Measurements from ENCODE around the gene ALPK3.
A peak's percentile ranks its signal among the peaks of the same experiment; 100 is the strongest.

Gene ALPK3

DNA sequence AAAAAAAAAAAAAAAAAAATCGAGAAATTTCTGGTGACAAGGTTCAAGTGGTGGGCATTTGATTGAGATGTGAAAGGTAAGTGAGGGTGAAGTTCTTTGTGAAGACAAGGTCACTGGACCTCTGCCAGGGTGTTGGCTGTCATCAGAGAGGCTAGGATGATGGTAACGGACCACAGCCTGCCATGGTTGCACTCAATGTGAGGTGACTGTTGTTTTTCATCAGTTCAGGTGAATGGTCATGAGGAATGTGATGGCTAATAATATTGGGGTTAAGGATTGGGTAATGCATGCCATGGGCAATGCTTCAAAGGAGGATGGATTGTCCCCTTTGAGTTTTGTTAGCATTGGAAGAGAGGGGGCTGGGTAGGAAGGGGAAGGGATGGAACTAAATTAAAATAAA is 4.3 kb upstream of the ALPK3 start:
- WGBS, 2 experiments (ENCODE audit: insufficient coverage in 2 of 2), result 100% methylated on average over 1 to 2 of the region's 2 CpGs
- Histone ChIP-seq H3K9me3 (ENCODE audit: control insufficient read depth, low read length) (no peaks in the 10 kb centered on the region), H3K4me1 (ENCODE audit: control insufficient read depth, insufficient read depth, low read length, poor library complexity, severe bottlenecking) (peaks cover 5% of the 10 kb centered on the region), H3K4me3 (ENCODE audit: extremely low read depth, insufficient read depth, low read length, poor library complexity, severe bottlenecking) (no peak overlapping the region), H3K27ac (ENCODE audit: low read depth, low read length, severe bottlenecking) (no peak overlapping the region), H3K36me3 (ENCODE audit: control insufficient read depth, insufficient read depth, low read length) (peaks cover 9% of the 10 kb centered on the region)

DNA sequence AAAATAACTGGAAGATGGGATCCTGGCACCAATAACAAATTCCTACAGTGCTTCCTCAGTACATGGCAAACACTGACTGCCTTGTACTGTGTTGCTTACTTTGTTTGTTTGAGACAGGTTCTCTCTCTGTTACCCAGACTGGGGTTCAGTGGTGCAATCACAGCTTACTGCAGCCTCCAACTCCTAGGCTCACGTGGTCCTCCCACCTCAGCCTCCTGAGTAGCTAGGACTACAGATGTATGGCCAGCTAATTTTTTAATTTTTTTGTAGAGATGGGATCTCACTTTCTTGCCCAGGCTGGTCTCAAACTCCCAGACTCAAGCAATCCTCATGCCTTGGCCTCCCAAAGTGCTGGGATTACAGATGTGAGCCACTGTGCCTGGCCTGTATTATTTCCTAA is 3.7 kb upstream of the ALPK3 start:
- Histone ChIP-seq H3K9me3 (ENCODE audit: control insufficient read depth, low read length) (no peaks in the 10 kb centered on the region), H3K4me1 (ENCODE audit: control insufficient read depth, insufficient read depth, low read length, poor library complexity, severe bottlenecking) (peaks cover 10% of the 10 kb centered on the region), H3K4me3 (ENCODE audit: extremely low read depth, insufficient read depth, low read length, poor library complexity, severe bottlenecking) (no peak overlapping the region), H3K27ac (ENCODE audit: low read depth, low read length, severe bottlenecking) (no peak overlapping the region), H3K36me3 (ENCODE audit: control insufficient read depth, insufficient read depth, low read length) (peaks cover 6% of the 10 kb centered on the region)
- 100% methylated on average over 1 of the region's 1 CpG; no CpG with 5 or more reads in 1 of the 2 experiments for WGBS, 2 experiments (ENCODE audit: insufficient coverage in 2 of 2)

GRCh38 chr15:84813931-84814330 is 3.2 kb upstream of the ALPK3 start:
- Histone ChIP-seq H3K36me3 (ENCODE audit: control insufficient read depth, insufficient read depth, low read length) (peaks cover 1% of the 10 kb centered on the region), H3K27ac (ENCODE audit: low read depth, low read length, severe bottlenecking) (no peak overlapping the region), H3K9me3 (ENCODE audit: control insufficient read depth, low read length) (no peaks in the 10 kb centered on the region), H3K4me1 (ENCODE audit: control insufficient read depth, insufficient read depth, low read length, poor library complexity, severe bottlenecking) (peaks cover 14% of the 10 kb centered on the region), H3K4me3 (ENCODE audit: extremely low read depth, insufficient read depth, low read length, poor library complexity, severe bottlenecking) (no peak overlapping the region)
- no CpG with 5 or more reads among the region's 1 CpG for WGBS, 2 experiments (ENCODE audit: insufficient coverage in 2 of 2)

DNA sequence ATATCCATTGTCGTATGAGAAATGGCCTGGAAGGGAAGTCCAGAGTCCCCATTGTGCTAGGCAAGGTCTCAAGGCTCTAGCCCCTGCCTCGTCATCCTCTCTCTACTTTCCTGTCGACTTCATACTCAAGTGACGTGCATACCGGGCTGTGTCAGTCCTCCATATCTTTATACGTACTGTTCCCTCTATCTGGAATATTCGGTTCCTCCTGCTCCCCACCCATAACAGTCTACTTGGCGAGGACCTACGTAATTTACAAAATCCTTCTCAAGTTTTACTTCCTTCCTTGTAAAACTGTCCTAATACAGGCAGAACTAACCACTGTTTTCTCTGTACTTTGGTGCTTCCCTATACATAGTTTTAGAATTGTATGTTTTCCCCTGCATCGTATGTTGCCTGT is 2.2 kb upstream of the ALPK3 start:
- peaks cover 24% of the 10 kb centered on the region for H3K4me1 ChIP-seq (ENCODE audit: control insufficient read depth, insufficient read depth, low read length, poor library complexity, severe bottlenecking)
- peaks cover 4% of the 10 kb centered on the region for H3K36me3 ChIP-seq (ENCODE audit: control insufficient read depth, insufficient read depth, low read length)
- WGBS, 2 experiments (ENCODE audit: insufficient coverage in 2 of 2), result 95 to 97% methylated on average over 9 to 10 of the region's 10 CpGs
- H3K9me3 ChIP-seq (ENCODE audit: control insufficient read depth, low read length), result no peaks in the 10 kb centered on the region
- H3K27ac ChIP-seq (ENCODE audit: low read depth, low read length, severe bottlenecking), result no peak overlapping the region
- H3K4me3 ChIP-seq (ENCODE audit: extremely low read depth, insufficient read depth, low read length, poor library complexity, severe bottlenecking), result no peak overlapping the region

DNA sequence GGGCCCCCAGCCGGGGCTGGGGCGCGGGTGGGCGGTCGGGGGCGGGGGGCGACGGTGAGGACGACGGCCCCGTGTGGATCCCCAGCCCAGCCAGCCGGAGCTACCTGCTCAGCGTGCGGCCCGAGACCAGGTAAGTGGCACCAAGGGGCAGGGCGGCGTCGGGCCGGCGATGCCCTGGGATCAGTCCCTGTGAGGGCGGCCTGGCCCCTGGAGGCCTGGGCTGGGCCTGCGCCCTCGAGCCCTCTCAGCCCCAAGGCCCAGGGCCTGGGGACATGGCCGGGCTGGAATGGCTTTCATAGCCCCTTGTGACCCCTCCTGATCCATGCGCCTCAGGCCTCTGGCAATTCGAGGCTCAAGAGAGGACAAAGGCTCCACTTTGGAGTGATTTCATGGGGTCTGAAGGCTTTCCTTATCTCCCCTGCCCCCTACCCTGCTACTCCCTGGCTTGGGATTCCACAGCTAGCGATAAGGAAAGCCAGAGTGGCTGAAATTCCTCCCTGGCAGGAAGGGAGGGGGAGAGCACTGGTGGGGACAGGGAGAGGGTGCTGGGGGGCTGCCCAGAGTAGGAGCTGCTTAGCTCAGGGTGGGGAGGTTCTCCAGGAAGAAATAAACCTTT is 418 bp downstream of the ALPK3 start:
- H3K36me3 ChIP-seq (ENCODE audit: control insufficient read depth, insufficient read depth, low read length), result peaks cover 26% of the 10 kb centered on the region
- WGBS, 2 experiments (ENCODE audit: insufficient coverage in 2 of 2), result 13 to 25% methylated on average over 15 to 24 of the region's 27 CpGs
- peak overlapping the region; percentile 57 for H3K4me3 ChIP-seq (ENCODE audit: extremely low read depth, insufficient read depth, low read length, poor library complexity, severe bottlenecking)
- peak overlapping the region; percentile 99 for H3K27ac ChIP-seq (ENCODE audit: low read depth, low read length, severe bottlenecking)
- no peaks in the 10 kb centered on the region for H3K9me3 ChIP-seq (ENCODE audit: control insufficient read depth, low read length)
- peaks cover 44% of the 10 kb centered on the region for H3K4me1 ChIP-seq (ENCODE audit: control insufficient read depth, insufficient read depth, low read length, poor library complexity, severe bottlenecking)

GRCh38 chr15:84818261-84819131 is 1.3 kb downstream of the ALPK3 start:
- Histone ChIP-seq H3K27ac (ENCODE audit: low read depth, low read length, severe bottlenecking) (peak overlapping the region; percentile 99), H3K36me3 (ENCODE audit: control insufficient read depth, insufficient read depth, low read length) (peaks cover 36% of the 10 kb centered on the region), H3K4me1 (ENCODE audit: control insufficient read depth, insufficient read depth, low read length, poor library complexity, severe bottlenecking) (peaks cover 53% of the 10 kb centered on the region), H3K9me3 (ENCODE audit: control insufficient read depth, low read length) (no peaks in the 10 kb centered on the region), H3K4me3 (ENCODE audit: extremely low read depth, insufficient read depth, low read length, poor library complexity, severe bottlenecking) (peak overlapping the region; percentile 57)
- WGBS, 2 experiments (ENCODE audit: insufficient coverage in 2 of 2), result 48 to 56% methylated on average over 7 to 9 of the region's 9 CpGs

- WGBS, 2 experiments (ENCODE audit: insufficient coverage in 2 of 2), result 67 to 77% methylated on average over 1 to 3 of the region's 3 CpGs
- Histone ChIP-seq H3K9me3 (ENCODE audit: control insufficient read depth, low read length) (no peaks in the 10 kb centered on the region), H3K4me1 (ENCODE audit: control insufficient read depth, insufficient read depth, low read length, poor library complexity, severe bottlenecking) (peaks cover 55% of the 10 kb centered on the region), H3K36me3 (ENCODE audit: control insufficient read depth, insufficient read depth, low read length) (peaks cover 44% of the 10 kb centered on the region), H3K4me3 (ENCODE audit: extremely low read depth, insufficient read depth, low read length, poor library complexity, severe bottlenecking) (peak overlapping the region; percentile 57), H3K27ac (ENCODE audit: low read depth, low read length, severe bottlenecking) (peak overlapping the region; percentile 99)
These were observed 2.2 kb downstream of the ALPK3 start for GRCh38 chr15:84819291-84819768.

DNA sequence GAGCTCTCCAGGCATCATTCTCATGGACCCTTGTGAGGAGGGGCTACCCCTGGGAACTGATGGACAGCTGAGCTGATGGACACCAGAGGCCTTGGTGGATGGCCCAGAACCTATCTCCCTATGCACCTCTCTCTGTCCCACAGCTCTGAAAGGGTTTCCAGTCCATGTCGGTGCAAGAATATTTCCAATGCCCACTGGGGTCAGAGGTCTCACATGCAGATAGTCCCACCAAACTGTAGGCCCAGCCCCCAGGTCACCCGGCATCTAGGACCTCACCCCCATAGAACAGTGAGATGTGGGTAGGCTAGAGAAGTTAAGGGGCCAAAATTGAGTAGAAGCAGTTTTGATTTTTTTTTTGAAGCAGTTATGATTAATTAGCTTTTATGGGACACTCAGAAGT is 2.6 kb downstream of the ALPK3 start:
- Histone ChIP-seq H3K4me3 (ENCODE audit: extremely low read depth, insufficient read depth, low read length, poor library complexity, severe bottlenecking) (peak overlapping the region; percentile 57), H3K9me3 (ENCODE audit: control insufficient read depth, low read length) (no peaks in the 10 kb centered on the region), H3K36me3 (ENCODE audit: control insufficient read depth, insufficient read depth, low read length) (peaks cover 48% of the 10 kb centered on the region), H3K27ac (ENCODE audit: low read depth, low read length, severe bottlenecking) (peak overlapping the region; percentile 99), H3K4me1 (ENCODE audit: control insufficient read depth, insufficient read depth, low read length, poor library complexity, severe bottlenecking) (peaks cover 55% of the 10 kb centered on the region)
- WGBS, 2 experiments (ENCODE audit: insufficient coverage in 2 of 2), result 100% methylated on average over 1 of the region's 2 CpGs; no CpG with 5 or more reads in 1 of the 2 experiments

- peaks cover 55% of the 10 kb centered on the region for H3K4me1 ChIP-seq (ENCODE audit: control insufficient read depth, insufficient read depth, low read length, poor library complexity, severe bottlenecking)
- no peak overlapping the region for H3K4me3 ChIP-seq (ENCODE audit: extremely low read depth, insufficient read depth, low read length, poor library complexity, severe bottlenecking)
- peaks cover 60% of the 10 kb centered on the region for H3K36me3 ChIP-seq (ENCODE audit: control insufficient read depth, insufficient read depth, low read length)
- H3K27ac ChIP-seq (ENCODE audit: low read depth, low read length, severe bottlenecking), result peak overlapping the region; percentile 77
- no peaks in the 10 kb centered on the region for H3K9me3 ChIP-seq (ENCODE audit: control insufficient read depth, low read length)
- 82 to 94% methylated on average over 7 of the region's 8 CpGs for WGBS, 2 experiments (ENCODE audit: insufficient coverage in 2 of 2)
These were observed 4.4 kb downstream of the ALPK3 start for GRCh38 chr15:84821501-84822021.

DNA sequence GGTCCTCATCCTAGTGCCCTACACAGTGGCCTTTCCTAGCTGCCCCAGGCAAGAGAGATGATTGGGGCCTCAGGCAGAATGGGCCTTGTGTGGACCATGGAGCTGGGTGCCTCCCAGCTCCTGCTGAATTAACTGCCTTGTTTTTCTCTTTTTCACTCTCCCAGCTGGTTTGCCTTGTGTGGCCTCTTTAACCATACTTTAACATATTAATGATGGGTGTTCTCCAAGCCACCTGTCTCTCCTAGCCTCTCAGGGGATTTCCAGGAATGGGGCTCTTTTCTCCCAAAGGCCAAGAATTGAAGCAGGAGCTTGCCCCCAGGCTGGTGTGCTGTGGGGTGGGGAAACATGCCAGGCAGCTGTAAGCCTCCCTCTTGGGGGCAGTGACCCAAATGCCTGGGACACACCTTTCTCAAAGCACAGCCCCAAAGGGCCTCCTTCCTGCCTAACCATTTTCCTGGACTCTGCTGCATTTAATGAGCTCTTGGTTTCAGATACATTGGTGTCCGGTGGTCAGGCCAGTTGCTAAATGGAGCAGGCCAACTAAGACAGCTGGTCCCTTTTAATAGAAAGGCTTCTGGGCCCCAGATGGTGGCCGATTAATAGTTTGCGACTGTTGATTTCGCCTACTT is 5.6 kb downstream of the ALPK3 start:
- H3K4me1 ChIP-seq (ENCODE audit: control insufficient read depth, insufficient read depth, low read length, poor library complexity, severe bottlenecking), result peaks cover 50% of the 10 kb centered on the region
- no peaks in the 10 kb centered on the region for H3K9me3 ChIP-seq (ENCODE audit: control insufficient read depth, low read length)
- H3K4me3 ChIP-seq (ENCODE audit: extremely low read depth, insufficient read depth, low read length, poor library complexity, severe bottlenecking), result no peak overlapping the region
- 93 to 96% methylated on average over 4 of the region's 4 CpGs for WGBS, 2 experiments (ENCODE audit: insufficient coverage in 2 of 2)
- no peak overlapping the region for H3K27ac ChIP-seq (ENCODE audit: low read depth, low read length, severe bottlenecking)
- peaks cover 71% of the 10 kb centered on the region for H3K36me3 ChIP-seq (ENCODE audit: control insufficient read depth, insufficient read depth, low read length)

All from mesodermal cell (in vitro differentiated cells).